NCI-H748 (cell line): Measurements from ENCODE around the gene RBMXL2.

ENCODE experiments used
- DNase-seq: peaks from one replicate; lab custom pipeline; 2025; ENCODE audit not compliant: unreplicated experiment; lab: John Stamatoyannopoulos, UW

RBMXL2 gene

GRCh38 chr11:7088921-7089320 is at the start of gene RBMXL2:
RBMXL2 (plus strand) TSS chr11:7088998; CDS start chr11:7089121, 123 bp downstream.
- DNase-seq: no peak

GRCh38 chr11:7046474-7047175 is 42.2 kb upstream of the RBMXL2 start:
- DNase-seq: no peak

GRCh38 chr11:7050191-7050590 is 38.6 kb upstream of the RBMXL2 start:
- DNase-seq: no peak

GRCh38 chr11:7056828-7057513 is 31.8 kb upstream of the RBMXL2 start:
- DNase-seq: no peak

- DNase-seq: no peak
Observed at GRCh38 chr11:7057641-7058040, 31.2 kb upstream of the RBMXL2 start.

- DNase-seq: no peak
Observed at GRCh38 chr11:7060868-7061267, 27.9 kb upstream of the RBMXL2 start.

GRCh38 chr11:7062534-7062933 is 26.3 kb upstream of the RBMXL2 start:
- no peak for DNase-seq

DNA sequence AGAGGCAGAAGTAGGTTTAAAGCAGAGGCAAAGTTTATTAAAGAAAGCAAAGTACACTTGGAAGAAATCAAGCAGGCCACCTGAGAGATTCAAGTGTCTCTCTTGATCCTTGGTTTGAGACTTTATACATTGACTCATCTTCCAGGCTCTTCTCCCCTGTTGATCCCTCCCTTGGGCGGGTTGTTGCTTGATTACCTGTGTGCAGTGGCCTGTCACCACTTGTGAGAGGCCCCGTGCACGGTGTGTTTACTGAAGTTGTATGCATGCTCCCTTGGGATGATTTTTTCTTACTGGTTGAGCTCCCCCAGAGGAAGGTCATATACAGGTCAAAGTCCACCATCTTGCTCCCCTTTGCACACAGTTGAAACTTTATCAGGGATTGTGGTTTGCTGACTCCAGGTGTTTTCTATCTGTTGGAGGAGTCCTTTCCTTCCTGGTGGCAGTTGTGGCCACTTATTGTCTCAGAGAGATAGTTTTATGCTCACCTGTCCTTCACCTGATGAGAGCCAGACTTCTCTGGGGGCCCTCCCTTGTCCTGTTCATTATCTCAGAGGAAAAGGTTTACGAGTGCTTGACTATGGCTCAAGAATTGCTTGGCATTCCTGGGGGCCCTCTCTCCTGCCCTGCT is 16.3 kb upstream of the RBMXL2 start:
- DNase-seq: no peak

DNA sequence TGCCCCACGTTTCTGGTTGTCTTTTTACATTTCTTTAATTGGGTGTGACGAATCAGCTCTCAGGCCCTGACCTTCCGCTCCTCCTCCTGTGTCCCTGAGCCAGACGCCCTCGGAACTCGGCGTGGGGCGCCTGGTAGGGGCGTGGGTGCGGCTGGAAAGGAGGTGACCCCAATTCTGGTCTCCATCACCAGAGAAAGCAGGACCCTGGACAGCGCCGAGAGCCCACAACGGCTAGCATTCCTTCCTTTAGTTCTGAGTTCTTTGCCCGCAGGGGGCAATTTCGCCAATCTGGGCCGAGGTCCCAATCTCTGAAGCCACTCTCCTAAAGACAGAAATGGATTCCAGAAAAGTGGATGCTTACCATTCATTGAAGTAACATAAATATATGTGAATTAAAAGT is 11.7 kb upstream of the RBMXL2 start:
- no peak for DNase-seq

DNA sequence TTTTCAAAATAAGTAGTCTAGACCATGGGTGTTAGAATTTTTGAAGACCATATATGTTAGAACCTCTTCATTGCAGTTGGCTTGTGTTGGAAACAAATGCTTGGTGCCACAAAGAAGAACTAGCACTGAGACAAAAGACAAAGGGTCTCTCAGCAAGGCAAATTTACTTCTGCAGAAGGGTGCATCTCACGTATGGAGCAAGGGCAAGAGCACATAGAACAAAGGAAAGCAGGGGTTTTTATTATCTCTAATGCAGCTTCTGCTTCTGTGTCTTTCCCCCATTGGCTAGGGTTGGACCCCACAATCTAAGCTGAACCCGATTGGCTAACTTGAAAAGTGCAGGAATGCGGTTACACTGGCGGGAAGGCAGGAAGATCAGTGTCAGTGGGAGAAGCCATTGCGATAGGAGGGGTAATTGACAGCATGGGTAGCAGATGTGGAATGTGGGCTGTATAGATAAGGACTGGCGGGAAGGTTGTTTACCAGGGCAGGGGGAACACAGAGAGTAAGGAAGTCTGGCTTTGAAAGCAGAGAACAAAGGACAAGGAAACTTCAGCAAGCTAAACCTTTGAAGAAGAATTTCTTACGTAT is 9.2 kb upstream of the RBMXL2 start:
- DNase-seq: no peak

GRCh38 chr11:7080900-7081299 is 7.9 kb upstream of the RBMXL2 start:
- DNase-seq: no peak

GRCh38 chr11:7081441-7081840 is 7.4 kb upstream of the RBMXL2 start:
- DNase-seq: no peak

GRCh38 chr11:7089328-7090251 is 792 bp downstream of the RBMXL2 start:
- DNase-seq: no peak

GRCh38 chr11:7098235-7098832 is 9.5 kb downstream of the RBMXL2 start:
- peak; percentile 60 for DNase-seq

DNA sequence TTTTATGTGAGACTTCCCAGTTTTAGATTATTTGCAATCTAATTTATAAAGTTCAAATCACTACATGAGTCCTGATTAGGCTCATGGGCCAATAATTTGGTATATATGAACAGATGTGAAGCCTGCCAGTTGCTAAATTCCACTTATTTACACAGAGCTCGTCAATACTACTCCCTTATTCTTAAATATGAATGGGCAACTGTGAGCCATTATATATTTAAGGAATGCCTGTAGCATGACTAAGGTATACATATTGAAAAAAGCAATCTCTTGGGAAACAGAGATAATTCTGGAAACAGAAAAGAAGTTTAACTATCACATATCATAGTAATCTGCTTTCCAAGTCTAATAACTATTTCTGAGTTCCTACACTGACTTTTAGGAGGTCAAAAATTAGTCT is 27.0 kb downstream of the RBMXL2 start:
- DNase-seq: no peak

DNA sequence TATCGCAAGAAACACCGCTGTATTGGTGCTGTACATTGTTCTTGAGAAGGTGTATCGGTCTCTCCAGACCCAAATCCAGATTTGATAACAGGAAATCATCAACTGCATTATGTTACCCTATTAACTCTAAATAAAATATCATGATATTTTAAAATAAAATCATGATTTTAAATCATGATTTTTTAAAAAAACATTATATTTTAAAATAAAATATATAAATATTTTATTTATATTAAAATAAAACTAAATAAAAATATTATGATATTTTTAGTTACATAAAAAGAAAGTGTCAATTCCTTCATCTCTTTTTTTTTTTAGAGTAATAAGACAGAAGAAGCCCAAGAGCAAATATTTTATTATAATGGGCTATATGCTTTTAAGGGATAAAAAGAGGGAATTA is 27.6 kb downstream of the RBMXL2 start:
- DNase-seq: no peak

DNA sequence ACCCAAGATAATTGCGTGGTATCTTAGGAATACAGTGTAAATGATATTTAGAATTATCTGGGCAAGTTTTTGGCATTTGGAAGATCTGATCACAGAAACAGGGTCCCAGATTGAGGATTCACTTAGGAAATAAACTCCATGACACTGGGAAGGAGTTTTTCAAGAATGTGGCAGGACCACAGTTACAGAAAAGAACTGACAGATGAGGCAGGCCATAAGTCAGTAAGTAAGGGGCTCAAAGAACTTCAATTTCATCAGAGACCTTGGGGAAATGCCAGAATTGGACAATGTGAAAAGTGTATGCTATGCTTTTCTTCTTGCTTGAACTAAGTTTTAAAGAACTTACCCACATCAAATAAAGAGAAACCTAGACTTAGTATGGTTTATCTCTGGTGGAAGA is 49.3 kb downstream of the RBMXL2 start:
- no peak for DNase-seq
